ENCODE measurements around the gene SNRNP200. TPM values are rescaled to one million over a fixed set of nuclear protein-coding genes. Genes with fewer than 3 reads are reported as not detected.

The SNRNP200 gene
- total and polyA plus RNA-seq, 8 donors = 82.7 to 209 (median 195) TPM

- H3K27me3 ChIP-seq = no peaks in the 10 kb centered on the region
- DNase-seq (no peak), ATAC-seq (no peak)
- no peak for TF ChIP-seq CTCF (IDR thresholded peaks at IDR 0.05)
- peaks cover 12 to 100% of the 10 kb centered on the region in 2 donors for H3K36me3 ChIP-seq
- H3K4me3 ChIP-seq = no peak overlapping the region
- H3K4me1 ChIP-seq = no peaks in the 10 kb centered on the region
- no peak overlapping the region for H3K27ac ChIP-seq
- no peaks in the 10 kb centered on the region for H3K9me3 ChIP-seq
- intact Hi-C loops (cut with DNase I) = no loop called here
Measured at GRCh38 chr2:96287273-96287856, 18.0 kb downstream of the SNRNP200 start.

- DNase-seq (no peak), ATAC-seq (no peak)
- no peaks in the 10 kb centered on the region for H3K27me3 ChIP-seq
- no peaks in the 10 kb centered on the region for H3K4me1 ChIP-seq
- no peak for TF ChIP-seq CTCF (IDR thresholded peaks at IDR 0.05)
- H3K9me3 ChIP-seq = no peaks in the 10 kb centered on the region
- intact Hi-C loops (cut with DNase I) = no loop called here
- H3K36me3 ChIP-seq = peaks cover 0 to 100% of the 10 kb centered on the region in 2 donors
- no peak overlapping the region for H3K27ac ChIP-seq
- H3K4me3 ChIP-seq = no peak overlapping the region
Measured at GRCh38 chr2:96276787-96277499, 28.4 kb downstream of the SNRNP200 start.

- ATAC-seq (no peak), DNase-seq (no peak)
- H3K9me3 ChIP-seq = no peaks in the 10 kb centered on the region
- no peak overlapping the region for H3K4me3 ChIP-seq
- TF ChIP-seq CTCF (IDR thresholded peaks at IDR 0.05) = no peak
- H3K4me1 ChIP-seq = no peaks in the 10 kb centered on the region
- H3K27ac ChIP-seq = no peak overlapping the region
- peaks cover 0 to 100% of the 10 kb centered on the region in 2 donors for H3K36me3 ChIP-seq
- intact Hi-C loops (cut with DNase I) = no loop called here
- H3K27me3 ChIP-seq = no peaks in the 10 kb centered on the region
Measured at GRCh38 chr2:96274355-96275056, 30.8 kb downstream of the SNRNP200 start.

- intact Hi-C loops (cut with DNase I) = no loop called here
- TF ChIP-seq CTCF (IDR thresholded peaks at IDR 0.05) = no peak
- Histone ChIP-seq H3K9me3 (no peaks in the 10 kb centered on the region), H3K27ac (no peak overlapping the region), H3K27me3 (no peaks in the 10 kb centered on the region), H3K36me3 (peaks cover 0 to 100% of the 10 kb centered on the region in 2 donors), H3K4me1 (no peaks in the 10 kb centered on the region), H3K4me3 (no peak overlapping the region)
- DNase-seq (no peak), ATAC-seq (no peak)
Measured at GRCh38 chr2:96273763-96274162, 31.6 kb downstream of the SNRNP200 start.

GRCh38 chr2:96271995-96272394 is 33.4 kb downstream of the SNRNP200 start:
- no peak for DNase-seq
- Histone ChIP-seq H3K36me3 (peaks cover 0 to 96% of the 10 kb centered on the region in 2 donors), H3K27me3 (no peaks in the 10 kb centered on the region), H3K4me1 (peaks cover 3 to 9% of the 10 kb centered on the region in 2 donors), H3K9me3 (no peaks in the 10 kb centered on the region), H3K4me3 (no peak overlapping the region), H3K27ac (no peak overlapping the region)
- no peak for TF ChIP-seq CTCF (IDR thresholded peaks at IDR 0.05)
- ATAC-seq = no peak
- intact Hi-C loops (cut with DNase I) = no loop called here

Measured in left lung (tissue), 10 donors.